BLaER1 (cell line): ENCODE measurements around the gene SCML2.
"Not testable (repeated sequence)": the region's sequence is repeated elsewhere in the genome, so short reads cannot be mapped to it uniquely, and the experiment has no call there.

Source experiments
- H3K27ac ChIP-seq: shearing (Covaris generic); formaldehyde crosslinking; 2 replicates; pipeline ENCODE4 v1.8.1; 2022
- H3K27me3 ChIP-seq: shearing (Covaris generic); formaldehyde crosslinking; 2 replicates; pipeline ENCODE4 v1.8.1; 2022
- H3K36me3 ChIP-seq: shearing (Covaris generic); formaldehyde crosslinking; 2 replicates; pipeline ENCODE4 v1.8.1; 2022
- H3K4me1 ChIP-seq: shearing (Covaris generic); formaldehyde crosslinking; 2 replicates; pipeline ENCODE4 v1.8.1; 2022
- H3K4me2 ChIP-seq: shearing (Covaris generic); formaldehyde crosslinking; 2 replicates; pipeline ENCODE4 v1.8.1; 2022
- H3K4me3 ChIP-seq: shearing (Covaris generic); formaldehyde crosslinking; 2 replicates; pipeline ENCODE4 v1.8.1; 2022
- H3K9ac ChIP-seq: shearing (Covaris generic); formaldehyde crosslinking; 2 replicates; pipeline ENCODE4 v1.8.1; 2022
- H3K9me3 ChIP-seq: shearing (Covaris generic); formaldehyde crosslinking; 2 replicates; pipeline ENCODE4 v1.8.1; 2022
- H4K20me1 ChIP-seq: shearing (Covaris generic); formaldehyde crosslinking; 2 replicates; pipeline ENCODE4 v1.8.1; 2022
- Cebpa-rat ChIP-seq: shearing (Covaris generic); IDR thresholded peaks from 2 replicates; pipeline ENCODE4 v1.8.1; 2022

Gene SCML2

GRCh38 chrX:18354369-18355223 is at the start of gene SCML2:
TSS of gene SCML2 (minus strand) at chrX:18354688. CDS start at chrX:18334071, 20,617 bp downstream.
- peak within 1 kb of the TSS; percentile 76 for H3K9ac ChIP-seq
- H3K27ac ChIP-seq: peak within 1 kb of the TSS; percentile 82
- H3K4me2 ChIP-seq: peak within 1 kb of the TSS; percentile 76
- peaks cover 37% of the 10 kb centered on the region for H3K4me1 ChIP-seq
- peaks cover 3% of the 10 kb centered on the region; the same call in 1 of the 2 replicates for H3K9me3 ChIP-seq
- H4K20me1 ChIP-seq: peaks cover 37% of the 10 kb centered on the region
- H3K4me3 ChIP-seq: peak within 1 kb of the TSS; percentile 72
- H3K27me3 ChIP-seq: peaks cover 73% of the 10 kb centered on the region
- no peaks in the 10 kb centered on the region for H3K36me3 ChIP-seq
- no peak for TF ChIP-seq Cebpa-rat

- Histone ChIP-seq H3K9me3 (no peaks in the 10 kb centered on the region), H4K20me1 (no peaks in the 10 kb centered on the region), H3K27me3 (peaks cover 65% of the 10 kb centered on the region), H3K27ac (no peak overlapping the region), H3K4me1 (no peaks in the 10 kb centered on the region), H3K4me3 (no peak overlapping the region), H3K4me2 (no peak overlapping the region), H3K36me3 (no peaks in the 10 kb centered on the region), H3K9ac (no peak overlapping the region)
- TF ChIP-seq Cebpa-rat: no peak
Observed at GRCh38 chrX:18401848-18402213, 47.3 kb upstream of the SCML2 start.

DNA sequence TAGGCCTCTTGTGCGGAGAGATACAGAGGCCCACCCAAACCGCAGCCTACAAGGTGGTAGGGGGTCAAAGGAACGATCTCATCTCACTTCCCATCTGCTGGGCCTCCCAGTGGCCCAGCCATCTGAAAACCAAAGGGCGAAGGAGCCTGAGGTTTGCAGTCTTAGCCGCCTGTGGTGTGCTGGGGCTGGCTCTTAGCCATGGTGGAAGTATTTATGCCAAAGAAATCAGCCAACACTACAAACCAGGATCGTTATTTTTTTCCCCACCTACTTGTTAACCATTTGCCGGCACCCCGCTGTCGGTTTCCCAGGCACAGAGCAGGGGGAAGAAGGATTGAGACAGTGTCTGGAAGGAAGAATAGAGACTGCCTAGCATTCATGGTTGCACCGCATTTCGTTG is 40.0 kb upstream of the SCML2 start:
- H3K4me1 ChIP-seq: no peaks in the 10 kb centered on the region
- H4K20me1 ChIP-seq: no peaks in the 10 kb centered on the region
- H3K4me3 ChIP-seq: no peak overlapping the region
- no peak overlapping the region for H3K4me2 ChIP-seq
- H3K27ac ChIP-seq: no peak overlapping the region
- peaks cover 32% of the 10 kb centered on the region for H3K27me3 ChIP-seq
- TF ChIP-seq Cebpa-rat: no peak
- H3K36me3 ChIP-seq: no peaks in the 10 kb centered on the region
- no peak overlapping the region for H3K9ac ChIP-seq
- H3K9me3 ChIP-seq: no peaks in the 10 kb centered on the region

DNA sequence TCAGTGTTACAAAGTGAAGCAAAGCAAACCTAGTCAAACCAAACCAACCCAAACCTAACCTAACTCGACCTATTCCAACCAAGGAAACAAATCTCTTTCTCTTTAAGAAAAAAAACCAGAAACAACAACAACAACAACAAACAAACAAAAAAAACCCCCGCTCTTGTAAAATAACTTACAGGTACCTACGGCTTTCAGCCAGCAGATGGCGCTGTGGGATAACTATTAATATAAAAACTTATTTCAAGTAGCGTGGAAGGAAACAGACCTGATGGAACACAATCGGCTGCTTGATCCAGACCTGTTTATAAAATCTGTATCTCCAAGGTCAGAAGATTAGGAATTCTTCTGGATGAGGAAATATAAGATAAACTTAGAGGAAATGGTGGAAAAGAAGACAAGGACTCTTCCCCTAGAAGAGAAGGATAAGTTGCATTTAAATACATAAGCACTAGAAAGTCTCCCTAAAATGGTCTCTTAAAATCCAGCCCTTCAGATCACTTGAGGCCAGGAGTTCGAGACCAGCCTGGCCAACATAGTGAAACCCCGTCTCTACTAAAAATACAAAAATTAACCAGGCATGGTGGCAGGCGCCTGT is 36.6 kb upstream of the SCML2 start:
- H3K9ac ChIP-seq: no peak overlapping the region
- no peak overlapping the region for H3K4me3 ChIP-seq
- H3K4me2 ChIP-seq: no peak overlapping the region
- peaks cover 39% of the 10 kb centered on the region for H3K27me3 ChIP-seq
- no peaks in the 10 kb centered on the region for H4K20me1 ChIP-seq
- TF ChIP-seq Cebpa-rat: no peak
- no peaks in the 10 kb centered on the region for H3K9me3 ChIP-seq
- H3K27ac ChIP-seq: no peak overlapping the region
- H3K36me3 ChIP-seq: no peaks in the 10 kb centered on the region
- no peaks in the 10 kb centered on the region for H3K4me1 ChIP-seq

DNA sequence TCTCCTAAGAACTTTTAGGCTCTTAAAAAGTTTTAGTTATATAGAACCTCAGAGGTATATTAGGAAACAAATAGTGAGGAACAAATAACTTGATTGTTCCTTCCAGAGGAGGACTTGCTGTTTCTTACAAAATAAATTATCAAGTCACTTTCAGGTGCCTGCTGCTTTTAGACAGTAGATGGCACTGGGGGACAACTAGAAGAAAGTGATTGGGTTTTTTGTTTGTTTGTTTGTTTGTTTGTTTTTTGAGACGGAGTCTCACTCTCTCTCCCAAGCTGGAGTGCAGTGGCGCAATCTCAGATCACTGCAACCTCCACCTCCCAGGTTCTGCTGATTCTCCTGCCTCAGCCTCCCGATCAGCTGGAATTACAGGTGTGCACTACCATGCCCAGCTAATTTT is 35.5 kb upstream of the SCML2 start:
- no peak overlapping the region for H3K27ac ChIP-seq
- H4K20me1 ChIP-seq: no peaks in the 10 kb centered on the region
- no peak for TF ChIP-seq Cebpa-rat
- H3K9ac ChIP-seq: no peak overlapping the region
- no peaks in the 10 kb centered on the region for H3K36me3 ChIP-seq
- H3K9me3 ChIP-seq: no peaks in the 10 kb centered on the region
- H3K4me3 ChIP-seq: no peak overlapping the region
- H3K27me3 ChIP-seq: peaks cover 39% of the 10 kb centered on the region
- no peak overlapping the region for H3K4me2 ChIP-seq
- no peaks in the 10 kb centered on the region for H3K4me1 ChIP-seq

DNA sequence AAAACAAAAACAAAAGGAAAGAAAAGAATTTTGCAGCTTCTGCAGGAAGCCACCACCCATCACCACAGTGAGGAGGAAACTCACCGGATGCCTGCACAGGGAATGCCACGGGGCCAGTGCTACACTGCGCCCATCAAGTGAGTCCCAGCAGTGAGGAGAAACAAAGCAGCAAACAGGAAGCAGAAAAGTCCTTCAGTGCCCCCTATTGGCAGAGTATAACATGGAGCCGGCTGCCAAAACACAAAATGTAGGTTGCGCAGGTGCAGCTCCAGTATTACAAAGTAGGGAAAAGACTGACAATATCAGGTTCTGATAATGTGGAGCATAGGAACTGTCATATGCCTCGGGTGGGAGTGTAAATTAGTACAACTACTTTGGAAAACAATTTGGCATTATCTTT is 23.3 kb upstream of the SCML2 start:
- Histone ChIP-seq H3K9ac (no peak overlapping the region), H4K20me1 (no peaks in the 10 kb centered on the region), H3K36me3 (no peaks in the 10 kb centered on the region), H3K4me2 (no peak overlapping the region), H3K27ac (no peak overlapping the region), H3K27me3 (peaks cover 58% of the 10 kb centered on the region), H3K4me3 (no peak overlapping the region), H3K9me3 (no peaks in the 10 kb centered on the region), H3K4me1 (no peaks in the 10 kb centered on the region)
- TF ChIP-seq Cebpa-rat: no peak

- H3K4me1 ChIP-seq, H3K36me3 ChIP-seq, H3K9ac ChIP-seq, H3K4me2 ChIP-seq, H3K4me3 ChIP-seq, H3K27ac ChIP-seq, H4K20me1 ChIP-seq, H3K9me3 ChIP-seq: not testable (repeated sequence)
- H3K27me3 ChIP-seq: peaks cover 82% of the 10 kb centered on the region
Observed at GRCh38 chrX:18375131-18375805, 20.8 kb upstream of the SCML2 start.

- H3K27ac ChIP-seq: not testable (repeated sequence)
Observed at GRCh38 chrX:18369096-18369495, 14.6 kb upstream of the SCML2 start.

DNA sequence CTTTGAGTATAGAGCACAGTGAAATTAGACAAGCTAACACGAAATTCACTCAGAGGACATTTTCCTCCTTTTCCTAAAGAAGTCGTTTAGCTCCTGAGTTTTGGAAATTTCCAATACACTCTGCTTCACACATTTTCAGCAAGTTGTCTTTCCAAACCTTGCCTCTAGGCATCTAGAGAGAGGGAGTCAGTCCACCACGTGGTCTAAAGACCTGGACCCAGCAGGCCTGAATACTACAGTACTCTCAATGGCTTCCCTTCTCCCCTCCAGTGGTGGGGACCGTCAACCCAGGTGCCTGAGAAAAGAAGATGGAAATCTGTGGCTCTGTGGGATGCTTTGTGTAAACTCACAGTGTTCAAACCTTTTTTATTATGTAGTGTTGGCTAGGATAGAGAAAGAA is 13.9 kb upstream of the SCML2 start:
- Histone ChIP-seq H3K4me3 (no peak overlapping the region), H3K27me3 (peaks cover 91% of the 10 kb centered on the region), H3K36me3 (no peaks in the 10 kb centered on the region), H3K4me2 (no peak overlapping the region), H3K9ac (no peak overlapping the region), H4K20me1 (no peaks in the 10 kb centered on the region), H3K4me1 (no peaks in the 10 kb centered on the region), H3K9me3 (no peaks in the 10 kb centered on the region), H3K27ac (no peak overlapping the region)
- no peak for TF ChIP-seq Cebpa-rat

More at GRCh38 chrX:18369096-18369495, 14.6 kb upstream of the SCML2 start:
- not testable (repeated sequence) for H3K4me1 ChIP-seq, H3K4me2 ChIP-seq, H4K20me1 ChIP-seq, H3K9ac ChIP-seq, H3K9me3 ChIP-seq, H3K4me3 ChIP-seq, H3K36me3 ChIP-seq
- H3K27me3 ChIP-seq: peaks cover 89% of the 10 kb centered on the region

- Histone ChIP-seq H3K36me3 (no peaks in the 10 kb centered on the region), H4K20me1 (peaks cover 7% of the 10 kb centered on the region; the same call in 1 of the 2 replicates), H3K27me3 (peaks cover 93% of the 10 kb centered on the region), H3K9me3 (no peaks in the 10 kb centered on the region), H3K4me2 (no peak overlapping the region), H3K4me3 (no peak overlapping the region), H3K27ac (no peak overlapping the region), H3K9ac (no peak overlapping the region), H3K4me1 (no peaks in the 10 kb centered on the region)
- no peak for TF ChIP-seq Cebpa-rat
Observed at GRCh38 chrX:18360867-18361266, 6.4 kb upstream of the SCML2 start.
